PC-9 (cell line): ENCODE measurements around the gene TAF6L. TPM values are rescaled to one million over a fixed set of nuclear protein-coding genes. Genes with fewer than 3 reads are reported as not detected.
A peak's percentile ranks its signal among the peaks of the same experiment; 100 is the strongest.

Experiments used
- BruUV-seq: library from RNA; stranded (reverse); fragments of 400-500 nt; replicated peaks from 2 replicates; lab custom pipeline; 2021; lab: Mats Ljungman, UMichigan
- CTCF ChIA-PET: fragments of 300-600 bp; sonication (Branson Sonifier 250); formaldehyde crosslinking; loops from one replicate; lab custom pipeline; 2022; ENCODE audit warnings: antibody characterized with exemption; lab: Charles Lee
- POLR2A ChIA-PET: fragments of 300-600 bp; sonication (Branson Sonifier 250); formaldehyde crosslinking; loops from one replicate; lab custom pipeline; 2022; ENCODE audit warnings: antibody characterized with exemption; ENCODE audit not compliant: unreplicated experiment; lab: Charles Lee
- DNase-seq, 2 experiments: peaks; one replicate each; pipeline versions ENCODE4 v3.0.0 to v3.0.0-alpha.2; 2015 to 2022; ENCODE audit warnings: mixed read lengths in 1 of 2
- H2AFZ ChIP-seq: fragments of 200-600 bp; sonication (generic); 2 replicates; pipeline ENCODE4 v1.8.1; 2017; ENCODE audit warnings: antibody characterized with exemption
- H3F3A ChIP-seq: fragments of 200-600 bp; sonication (generic); 2 replicates; pipeline ENCODE4 v1.8.1; 2017; ENCODE audit warnings: antibody characterized with exemption, mild to moderate bottlenecking, low read depth; ENCODE audit not compliant: insufficient read depth
- H3K27ac ChIP-seq: fragments of 200-600 bp; sonication (generic); 2 replicates; pipeline ENCODE4 v1.6.1; 2016; ENCODE audit warnings: mixed run types
- H3K27me3 ChIP-seq: fragments of 200-600 bp; sonication (generic); 2 replicates; pipeline ENCODE4 v1.6.1; 2016; ENCODE audit warnings: low read depth, mixed run types; ENCODE audit not compliant: insufficient read depth
- H3K36me3 ChIP-seq: fragments of 200-600 bp; sonication (generic); 2 replicates; pipeline ENCODE4 v1.6.1; 2016; ENCODE audit warnings: low read depth, mixed run types
- H3K4me1 ChIP-seq: fragments of 200-600 bp; sonication (generic); replicated peaks from 2 replicates; pipeline ENCODE4 v1.6.1; 2016; ENCODE audit warnings: mixed run types; ENCODE audit not compliant: insufficient read depth
- H3K4me2 ChIP-seq: fragments of 200-600 bp; sonication (generic); 2 replicates; pipeline ENCODE4 v1.6.1; 2017; ENCODE audit warnings: mixed run types
- H3K4me3 ChIP-seq: fragments of 200-600 bp; sonication (generic); 2 replicates; pipeline ENCODE4 v1.6.1; 2016; ENCODE audit warnings: mixed run types
- H3K79me2 ChIP-seq: fragments of 200-600 bp; sonication (generic); 2 replicates; pipeline ENCODE4 v1.6.1; 2017; ENCODE audit warnings: low read depth, mixed run types
- H3K9me2 ChIP-seq: fragments of 200-600 bp; sonication (generic); 2 replicates; pipeline ENCODE4 v1.8.1; 2017; ENCODE audit warnings: mild to moderate bottlenecking; ENCODE audit not compliant: insufficient read depth
- H3K9me3 ChIP-seq: fragments of 200-600 bp; sonication (generic); 2 replicates; pipeline ENCODE4 v1.8.1; 2016; ENCODE audit warnings: low read depth; ENCODE audit not compliant: insufficient read depth
- H4K20me1 ChIP-seq: fragments of 200-600 bp; sonication (generic); 2 replicates; pipeline ENCODE4 v1.8.1; 2017; ENCODE audit not compliant: insufficient read depth
- CTCF ChIP-seq: fragments of 200-600 bp; sonication (generic); conservative IDR thresholded peaks from 2 replicates; pipeline ENCODE4 v1.6.1; 2017; ENCODE audit warnings: mixed run types, antibody characterized with exemption, mild to moderate bottlenecking, moderate library complexity
- EZH2 ChIP-seq: fragments of 200-600 bp; sonication (generic); IDR thresholded peaks from 2 replicates; pipeline ENCODE4 v1.8.0; 2017; ENCODE audit warnings: antibody characterized with exemption, low read depth
- intact Hi-C: fragments of 100-400 bp; cut with micrococcal nuclease; formaldehyde crosslinking; loops from one replicate; pipeline ENCODE4 v1.10.0; 2022; ENCODE audit not compliant: unreplicated experiment
- total RNA-seq: library from RNA; stranded (reverse); gene quantifications from 2 replicates; pipeline ENCODE4 v1.2.3, GENCODE V29; 2021

TAF6L gene
- total RNA-seq, 1 experiment from 2014 or later, result 31.2 TPM

GRCh38 chr11:62804310-62805075, 33.3 kb downstream of the TAF6L start:
- Histone ChIP-seq H3K27me3 (no peaks in the 10 kb centered on the region), H3K4me1 (peaks cover 20% of the 10 kb centered on the region), H3K27ac (peak overlapping the region; percentile 16), H3K4me2 (peak overlapping the region; percentile 91), H2AFZ (peak overlapping the region; percentile 74), H3K9me3 (no peaks in the 10 kb centered on the region), H3K79me2 (peaks cover 32% of the 10 kb centered on the region), H3K36me3 (peaks cover 33% of the 10 kb centered on the region), H3K4me3 (peak overlapping the region; percentile 94), H4K20me1 (no peaks in the 10 kb centered on the region; the same call in 1 of the 2 replicates), H3F3A (peaks cover 26% of the 10 kb centered on the region; the same call in 1 of the 2 replicates), H3K9me2 (no peaks in the 10 kb centered on the region)
- no peak for TF ChIP-seq CTCF
- ChIA-PET CTCF (no interaction called here), POLR2A (interaction anchor here (0.6 kb wide), 1 partner anchor 37 kb away, joined by 5 read pairs; no protein-coding TSS in a partner anchor)
- BruUV-seq, result TSS peak; percentile 52
- intact Hi-C loops, result loop anchor here (1.0 to 2.0 kb wide), 2 partner anchors 18 to 28 kb away; partner anchors contain the start of genes STX5, TEX54 and TMEM179B
- peak in 1 of 2 experiments; percentile 46 for DNase-seq

- H3K9me3 ChIP-seq, result no peaks in the 10 kb centered on the region
- peak; percentile 87 to 98 for DNase-seq
- no peaks in the 10 kb centered on the region for H3K9me2 ChIP-seq
- peak within 1 kb of the TSS; percentile 91 for H3K4me2 ChIP-seq
- H2AFZ ChIP-seq, result peak within 1 kb of the TSS; percentile 74
- H3K4me3 ChIP-seq, result peak within 1 kb of the TSS; percentile 94
- H3K36me3 ChIP-seq, result peaks cover 27% of the 10 kb centered on the region
- no peaks in the 10 kb centered on the region for H3K27me3 ChIP-seq
- H3F3A ChIP-seq, result peaks cover 26% of the 10 kb centered on the region; the same call in 1 of the 2 replicates
- peak within 1 kb of the TSS; percentile 16 for H3K27ac ChIP-seq
- ChIA-PET POLR2A (interaction anchor here (0.5 to 1.4 kb wide), 3 partner anchors 26 to 82 kb away, joined by 3 to 20 read pairs (median 4); partner anchors contain the start of gene STX5), CTCF (interaction anchor here (0.6 kb wide), 1 partner anchor 1402 kb away, joined by 3 read pairs; the partner anchor contains the start of gene FERMT3)
- H4K20me1 ChIP-seq, result no peaks in the 10 kb centered on the region; the same call in 1 of the 2 replicates
- TF ChIP-seq CTCF (no peak), EZH2 (no peak)
- intact Hi-C loops, result loop anchor here (1.0 to 2.0 kb wide), 2 partner anchors 18 to 27 kb away; partner anchors contain the start of genes STX5, TEX54 and TMEM179B
- H3K4me1 ChIP-seq, result peaks cover 20% of the 10 kb centered on the region
- H3K79me2 ChIP-seq, result peaks cover 32% of the 10 kb centered on the region
- BruUV-seq, result no TSS peak
Measured at GRCh38 chr11:62805076-62805892, 34.1 kb downstream of the TAF6L start, which contains the start of gene NXF1. Gene NXF1 (minus strand): TSS chr11:62805440. CDS start chr11:62805356, 84 bp downstream.
